ENCODE results near the gene BRCA2.

Gene BRCA2

DNA sequence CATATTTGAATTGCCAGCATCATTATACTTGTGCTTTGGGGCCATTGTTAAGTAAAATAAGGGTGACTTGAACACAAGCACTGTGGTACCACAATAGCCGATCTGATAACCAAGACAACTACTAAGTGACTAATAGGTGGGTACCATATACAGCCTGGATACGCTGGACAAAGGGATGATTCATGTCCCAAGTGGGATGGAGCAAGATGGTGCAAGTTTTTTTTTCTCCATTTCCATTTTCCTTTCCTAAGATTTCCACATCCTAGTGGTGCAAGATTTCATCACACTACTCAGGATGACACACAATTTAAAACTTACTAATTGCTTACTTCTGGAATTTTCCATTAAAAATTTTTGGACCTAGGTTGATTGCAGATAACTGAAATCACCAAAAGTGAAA, 15.1 kb downstream of the BRCA2 start:
- Histone ChIP-seq H2AFZ (ENCODE audit: low read length) (no peak overlapping the region), H4K8ac (ENCODE audit: low read depth, low read length) (no peak overlapping the region), H3K9ac (ENCODE audit: low read depth, low read length, poor library complexity) (no peak overlapping the region), H3K9me3 (replicated peaks in 1 of 2; ENCODE audit: control insufficient read depth in 2 of 2, insufficient read depth in 1 of 2, low read depth in 1 of 2, low read length in 2 of 2) (peaks cover 2 to 7% of the 10 kb centered on the region in 2 donors), H2BK120ac (ENCODE audit: low read depth, low read length) (no peak overlapping the region), H3K4me2 (ENCODE audit: insufficient read depth, low read length, poor library complexity, severe bottlenecking) (no peak overlapping the region), H3K23ac (ENCODE audit: low read depth, low read length, poor library complexity) (no peak overlapping the region), H4K91ac (ENCODE audit: low read depth, low read length, poor library complexity) (no peak overlapping the region), H3K14ac (ENCODE audit: low read length) (no peak overlapping the region), H2BK12ac (ENCODE audit: low read length) (no peak overlapping the region), H3K4ac (ENCODE audit: low read length) (no peak overlapping the region), H2BK5ac (ENCODE audit: low read length) (no peak overlapping the region), H3K18ac (ENCODE audit: low read length) (no peak overlapping the region), H3K79me1 (ENCODE audit: low read depth, low read length) (no peaks in the 10 kb centered on the region), H2BK15ac (ENCODE audit: low read length) (no peak overlapping the region), H3K4me1 (ENCODE audit: control insufficient read depth in 2 of 2, insufficient read depth in 1 of 2, low read depth in 1 of 2, low read length in 2 of 2) (no peaks in the 10 kb centered on the region), H3K4me3 (ENCODE audit: low read length in 2 of 2) (no peak overlapping the region), H3K36me3 (replicated peaks in 1 of 2; ENCODE audit: control insufficient read depth in 2 of 2, insufficient read depth in 2 of 2, low read length in 2 of 2) (peaks cover 14 to 94% of the 10 kb centered on the region in 2 donors), H3K27ac (replicated peaks; ENCODE audit: low read length) (no peak overlapping the region), H2AK5ac (ENCODE audit: low read depth, low read length) (no peak overlapping the region), H3K27me3 (ENCODE audit: control insufficient read depth in 3 of 3, insufficient read depth in 3 of 3, low read depth in 1 of 3, low read length in 3 of 3) (no peaks in the 10 kb centered on the region)
- no peak for DNase-seq (ENCODE audit: low spot score)
- no CpG with 5 or more reads among the region's 2 CpGs for WGBS, 2 donors (ENCODE audit: extremely low coverage in 2 of 2, insufficient read length in 2 of 2, insufficient replicate concordance in 1 of 2)

DNA sequence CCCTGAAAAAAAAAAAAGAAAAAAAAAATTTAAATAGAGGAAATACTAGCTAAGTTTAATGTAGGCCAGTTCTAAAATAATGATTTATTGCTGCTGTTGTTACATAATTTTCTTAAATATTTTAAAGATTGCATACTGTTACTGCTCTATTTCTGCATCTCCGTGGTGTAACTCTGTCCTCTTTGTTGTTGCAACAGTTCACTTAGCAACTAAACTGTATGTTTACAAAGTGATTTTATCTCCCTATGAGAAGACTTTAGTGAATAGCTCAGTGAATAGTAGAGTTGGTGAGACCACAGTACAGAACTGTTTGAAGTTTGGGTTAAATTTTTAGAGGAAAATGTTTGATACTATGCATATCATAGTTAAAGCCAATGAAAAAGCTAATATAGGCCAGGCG, 19.4 kb downstream of the BRCA2 start:
- Histone ChIP-seq H2BK12ac (ENCODE audit: low read length) (no peak overlapping the region), H2BK15ac (ENCODE audit: low read length) (no peak overlapping the region), H2BK5ac (ENCODE audit: low read length) (no peak overlapping the region), H3K9ac (ENCODE audit: low read depth, low read length, poor library complexity) (no peak overlapping the region), H3K9me3 (replicated peaks in 1 of 2; ENCODE audit: control insufficient read depth in 2 of 2, insufficient read depth in 1 of 2, low read depth in 1 of 2, low read length in 2 of 2) (peaks cover 4 to 27% of the 10 kb centered on the region in 2 donors), H3K4me3 (ENCODE audit: low read length in 2 of 2) (no peak overlapping the region), H3K79me1 (ENCODE audit: low read depth, low read length) (no peaks in the 10 kb centered on the region), H4K8ac (ENCODE audit: low read depth, low read length) (no peak overlapping the region), H3K23ac (ENCODE audit: low read depth, low read length, poor library complexity) (no peak overlapping the region), H2AFZ (ENCODE audit: low read length) (no peak overlapping the region), H3K4me1 (ENCODE audit: control insufficient read depth in 2 of 2, insufficient read depth in 1 of 2, low read depth in 1 of 2, low read length in 2 of 2) (no peaks in the 10 kb centered on the region), H3K18ac (ENCODE audit: low read length) (no peak overlapping the region), H2AK5ac (ENCODE audit: low read depth, low read length) (no peak overlapping the region), H3K27me3 (ENCODE audit: control insufficient read depth in 3 of 3, insufficient read depth in 3 of 3, low read depth in 1 of 3, low read length in 3 of 3) (no peaks in the 10 kb centered on the region), H3K4ac (ENCODE audit: low read length) (no peak overlapping the region), H3K36me3 (replicated peaks in 1 of 2; ENCODE audit: control insufficient read depth in 2 of 2, insufficient read depth in 2 of 2, low read length in 2 of 2) (peaks cover 19 to 93% of the 10 kb centered on the region in 2 donors), H2BK120ac (ENCODE audit: low read depth, low read length) (no peak overlapping the region), H3K27ac (replicated peaks; ENCODE audit: low read length) (no peak overlapping the region), H4K91ac (ENCODE audit: low read depth, low read length, poor library complexity) (no peak overlapping the region), H3K4me2 (ENCODE audit: insufficient read depth, low read length, poor library complexity, severe bottlenecking) (no peak overlapping the region), H3K14ac (ENCODE audit: low read length) (no peak overlapping the region)
- WGBS, 2 donors (ENCODE audit: extremely low coverage in 2 of 2, insufficient read length in 2 of 2, insufficient replicate concordance in 1 of 2), result no CpG with 5 or more reads among the region's 2 CpGs
- DNase-seq (ENCODE audit: low spot score), result no peak

DNA sequence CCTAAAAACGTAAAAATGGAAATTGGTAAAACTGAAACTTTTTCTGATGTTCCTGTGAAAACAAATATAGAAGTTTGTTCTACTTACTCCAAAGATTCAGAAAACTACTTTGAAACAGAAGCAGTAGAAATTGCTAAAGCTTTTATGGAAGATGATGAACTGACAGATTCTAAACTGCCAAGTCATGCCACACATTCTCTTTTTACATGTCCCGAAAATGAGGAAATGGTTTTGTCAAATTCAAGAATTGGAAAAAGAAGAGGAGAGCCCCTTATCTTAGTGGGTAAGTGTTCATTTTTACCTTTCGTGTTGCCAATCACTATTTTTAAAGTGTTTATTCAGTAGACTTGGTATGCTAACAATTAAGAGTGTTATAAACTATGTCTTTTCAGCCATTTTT, 25.6 kb downstream of the BRCA2 start:
- H3K23ac ChIP-seq (ENCODE audit: low read depth, low read length, poor library complexity), result no peak overlapping the region
- H2AK5ac ChIP-seq (ENCODE audit: low read depth, low read length), result no peak overlapping the region
- no CpG with 5 or more reads among the region's 3 CpGs for WGBS, 2 donors (ENCODE audit: extremely low coverage in 2 of 2, insufficient read length in 2 of 2, insufficient replicate concordance in 1 of 2)
- peaks cover 3 to 90% of the 10 kb centered on the region in 2 donors for H3K36me3 ChIP-seq (replicated peaks in 1 of 2; ENCODE audit: control insufficient read depth in 2 of 2, insufficient read depth in 2 of 2, low read length in 2 of 2)
- no peak overlapping the region for H2AFZ ChIP-seq (ENCODE audit: low read length)
- no peak for DNase-seq (ENCODE audit: low spot score)
- no peaks in the 10 kb centered on the region for H3K79me1 ChIP-seq (ENCODE audit: low read depth, low read length)
- no peak overlapping the region for H4K91ac ChIP-seq (ENCODE audit: low read depth, low read length, poor library complexity)
- no peak overlapping the region for H3K14ac ChIP-seq (ENCODE audit: low read length)
- no peak overlapping the region for H2BK12ac ChIP-seq (ENCODE audit: low read length)
- no peak overlapping the region for H3K9ac ChIP-seq (ENCODE audit: low read depth, low read length, poor library complexity)
- peaks cover 2 to 20% of the 10 kb centered on the region in 2 donors for H3K9me3 ChIP-seq (replicated peaks in 1 of 2; ENCODE audit: control insufficient read depth in 2 of 2, insufficient read depth in 1 of 2, low read depth in 1 of 2, low read length in 2 of 2)
- H3K4ac ChIP-seq (ENCODE audit: low read length), result no peak overlapping the region
- H3K4me2 ChIP-seq (ENCODE audit: insufficient read depth, low read length, poor library complexity, severe bottlenecking), result no peak overlapping the region
- H3K27me3 ChIP-seq (ENCODE audit: control insufficient read depth in 3 of 3, insufficient read depth in 3 of 3, low read depth in 1 of 3, low read length in 3 of 3), result no peaks in the 10 kb centered on the region
- no peak overlapping the region for H3K27ac ChIP-seq (replicated peaks; ENCODE audit: low read length)
- no peak overlapping the region for H2BK120ac ChIP-seq (ENCODE audit: low read depth, low read length)
- no peaks in the 10 kb centered on the region for H3K4me1 ChIP-seq (ENCODE audit: control insufficient read depth in 2 of 2, insufficient read depth in 1 of 2, low read depth in 1 of 2, low read length in 2 of 2)
- H2BK15ac ChIP-seq (ENCODE audit: low read length), result no peak overlapping the region
- no peak overlapping the region for H2BK5ac ChIP-seq (ENCODE audit: low read length)
- H3K4me3 ChIP-seq (ENCODE audit: low read length in 2 of 2), result no peak overlapping the region
- H3K18ac ChIP-seq (ENCODE audit: low read length), result no peak overlapping the region
- no peak overlapping the region for H4K8ac ChIP-seq (ENCODE audit: low read depth, low read length)

DNA sequence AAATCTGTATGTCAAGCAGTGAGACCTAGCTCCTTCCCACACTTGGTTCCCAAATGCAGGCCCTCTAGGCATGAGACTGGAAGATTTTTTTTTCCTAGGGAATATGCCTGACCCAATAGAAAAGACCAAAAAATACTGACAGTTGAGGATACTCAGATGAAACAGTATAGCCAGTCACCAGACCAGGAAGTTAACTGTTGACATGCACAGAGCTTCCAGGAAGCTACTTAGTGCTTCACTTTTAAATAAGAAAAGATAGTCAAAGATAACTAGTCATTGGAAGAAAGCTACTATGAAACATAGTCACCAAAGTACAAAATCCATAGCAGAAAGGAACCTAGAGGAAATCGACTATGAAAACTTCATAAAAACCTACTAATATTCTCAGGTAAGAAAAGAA, 32.3 kb downstream of the BRCA2 start:
- peaks cover 6 to 93% of the 10 kb centered on the region in 2 donors for H3K36me3 ChIP-seq (replicated peaks in 1 of 2; ENCODE audit: control insufficient read depth in 2 of 2, insufficient read depth in 2 of 2, low read length in 2 of 2)
- no peak overlapping the region for H3K4ac ChIP-seq (ENCODE audit: low read length)
- no peak overlapping the region for H3K23ac ChIP-seq (ENCODE audit: low read depth, low read length, poor library complexity)
- H3K18ac ChIP-seq (ENCODE audit: low read length), result no peak overlapping the region
- no peak overlapping the region for H4K8ac ChIP-seq (ENCODE audit: low read depth, low read length)
- no peak overlapping the region for H2BK12ac ChIP-seq (ENCODE audit: low read length)
- no peak overlapping the region for H3K14ac ChIP-seq (ENCODE audit: low read length)
- H2BK15ac ChIP-seq (ENCODE audit: low read length), result no peak overlapping the region
- no peaks in the 10 kb centered on the region for H3K9me3 ChIP-seq (replicated peaks in 1 of 2; ENCODE audit: control insufficient read depth in 2 of 2, insufficient read depth in 1 of 2, low read depth in 1 of 2, low read length in 2 of 2)
- no peak for DNase-seq (ENCODE audit: low spot score)
- no peak overlapping the region for H2BK120ac ChIP-seq (ENCODE audit: low read depth, low read length)
- no peaks in the 10 kb centered on the region for H3K4me1 ChIP-seq (ENCODE audit: control insufficient read depth in 2 of 2, insufficient read depth in 1 of 2, low read depth in 1 of 2, low read length in 2 of 2)
- H3K27me3 ChIP-seq (ENCODE audit: control insufficient read depth in 3 of 3, insufficient read depth in 3 of 3, low read depth in 1 of 3, low read length in 3 of 3), result no peaks in the 10 kb centered on the region
- H4K91ac ChIP-seq (ENCODE audit: low read depth, low read length, poor library complexity), result no peak overlapping the region
- H3K79me1 ChIP-seq (ENCODE audit: low read depth, low read length), result no peaks in the 10 kb centered on the region
- no peak overlapping the region for H2BK5ac ChIP-seq (ENCODE audit: low read length)
- no peak overlapping the region for H3K27ac ChIP-seq (replicated peaks; ENCODE audit: low read length)
- H3K9ac ChIP-seq (ENCODE audit: low read depth, low read length, poor library complexity), result no peak overlapping the region
- no peak overlapping the region for H2AK5ac ChIP-seq (ENCODE audit: low read depth, low read length)
- no peak overlapping the region for H3K4me3 ChIP-seq (ENCODE audit: low read length in 2 of 2)
- no CpG with 5 or more reads among the region's 1 CpG for WGBS, 2 donors (ENCODE audit: extremely low coverage in 2 of 2, insufficient read length in 2 of 2, insufficient replicate concordance in 1 of 2)
- H3K4me2 ChIP-seq (ENCODE audit: insufficient read depth, low read length, poor library complexity, severe bottlenecking), result no peak overlapping the region
- no peak overlapping the region for H2AFZ ChIP-seq (ENCODE audit: low read length)

Measured in neuronal stem cell (in vitro differentiated cells).